CD14-positive monocyte (primary cell): Measurements from ENCODE around the gene IGF2BP2. TPM values are rescaled to one million over a fixed set of nuclear protein-coding genes. Genes with fewer than 3 reads are reported as not detected.

Experiments used
- DNase-seq, 3 donors: peaks; one replicate each; pipeline ENCODE4 v3.0.0-alpha.2; 2011 to 2022
- H2AFZ ChIP-seq: 2 replicates; pipeline ENCODE4 v1.6.0; 2012; ENCODE audit warnings: mild to moderate bottlenecking, low read depth, low read length, inconsistent platforms; ENCODE audit not compliant: insufficient read depth, poor library complexity, severe bottlenecking
- H3K27ac ChIP-seq, 2 donors: 1 replicate in 1 of 2; 2 replicates in 1 of 2; pipeline ENCODE4 v1.5.1; 2012 to 2013; ENCODE audit warnings: low read length in 2 of 2, control low read depth in 1 of 2, inconsistent platforms in 1 of 2, low read depth in 1 of 2, mild to moderate bottlenecking in 1 of 2
- H3K27me3 ChIP-seq, 2 donors: one replicate each; pipeline versions ENCODE4 v1.6.0 to v1.6.1; 2011 to 2013; ENCODE audit warnings: low read length in 2 of 2; ENCODE audit not compliant: control insufficient read depth in 2 of 2, insufficient read depth in 2 of 2
- H3K36me3 ChIP-seq, 2 donors: replicated peaks in 1 of 2; 1 replicate in 1 of 2; 2 replicates in 1 of 2; pipeline versions ENCODE4 v1.5.1 to v1.6.1; 2012 to 2013; ENCODE audit warnings: low read length in 2 of 2, control low read depth in 1 of 2, inconsistent platforms in 1 of 2, mild to moderate bottlenecking in 1 of 2; ENCODE audit not compliant: insufficient read depth in 2 of 2, control insufficient read depth in 1 of 2
- H3K4me1 ChIP-seq, 2 donors: 1 replicate in 1 of 2; 2 replicates in 1 of 2; pipeline versions ENCODE4 v1.5.1 to v1.6.1; 2012 to 2013; ENCODE audit warnings: low read length in 2 of 2, control low read depth in 1 of 2, inconsistent platforms in 1 of 2, mild to moderate bottlenecking in 1 of 2, moderate library complexity in 1 of 2; ENCODE audit not compliant: insufficient read depth in 2 of 2, control insufficient read depth in 1 of 2
- H3K4me2 ChIP-seq: replicated peaks from 2 replicates; pipeline ENCODE3; 2012; ENCODE audit warnings: low read length, moderate library complexity, mild to moderate bottlenecking; ENCODE audit not compliant: poor library complexity, severe bottlenecking; ENCODE audit errors: extremely low read depth
- H3K4me3 ChIP-seq, 3 experiments: fragments of 200-600 bp in 1 of 3; sonication (generic) in 1 of 3; replicated peaks in 1 of 3; 1 replicate in 2 of 3; 2 replicates in 1 of 3; pipeline ENCODE4 v1.5.1; 2011 to 2013; ENCODE audit warnings: low read length in 3 of 3, mild to moderate bottlenecking in 3 of 3, control low read depth in 2 of 3, low read depth in 2 of 3, inconsistent platforms in 1 of 3, moderate library complexity in 1 of 3
- H3K79me2 ChIP-seq: 2 replicates; pipeline ENCODE4 v1.6.0; 2012; ENCODE audit warnings: mild to moderate bottlenecking, control low read depth, inconsistent platforms, low read length, moderate library complexity; ENCODE audit not compliant: insufficient read depth
- H3K9ac ChIP-seq: 2 replicates; pipeline ENCODE4 v1.6.0; 2017; ENCODE audit warnings: low read length, mild to moderate bottlenecking; ENCODE audit not compliant: insufficient read depth, poor library complexity, severe bottlenecking
- H3K9me3 ChIP-seq, 2 donors: replicated peaks in 1 of 2; 1 replicate in 1 of 2; 2 replicates in 1 of 2; pipeline versions ENCODE4 v1.5.1 to v1.6.1; 2012 to 2013; ENCODE audit warnings: low read length in 2 of 2, control low read depth in 1 of 2; ENCODE audit not compliant: control insufficient read depth in 1 of 2, insufficient read depth in 1 of 2
- H4K20me1 ChIP-seq: 2 replicates; pipeline ENCODE4 v1.6.0; 2012; ENCODE audit warnings: mild to moderate bottlenecking, low read length, control low read depth, moderate library complexity; ENCODE audit not compliant: insufficient read depth
- H3K27ac Mint-ChIP-seq, 7 donors: one replicate each; pipeline ENCODE4 v1.8.0; 2020; ENCODE audit warnings: mild to moderate bottlenecking in 7 of 7, mixed read lengths in 7 of 7, moderate library complexity in 6 of 7, inconsistent platforms in 2 of 7
- H3K27me3 Mint-ChIP-seq, 3 donors: one replicate each; pipeline ENCODE4 v1.8.0; 2021 to 2022; ENCODE audit warnings: low read depth in 3 of 3, mild to moderate bottlenecking in 3 of 3, mixed read lengths in 3 of 3, moderate library complexity in 3 of 3, inconsistent platforms in 1 of 3
- H3K36me3 Mint-ChIP-seq, 2 donors: one replicate each; pipeline ENCODE4 v1.8.0; 2020; ENCODE audit warnings: mixed read lengths in 2 of 2, inconsistent platforms in 1 of 2, mild to moderate bottlenecking in 1 of 2
- H3K4me1 Mint-ChIP-seq: one replicate; pipeline ENCODE4 v1.8.0; 2020; ENCODE audit warnings: mild to moderate bottlenecking, mixed read lengths
- H3K4me3 Mint-ChIP-seq, 2 donors: one replicate each; pipeline ENCODE4 v1.8.0; 2020; ENCODE audit warnings: mild to moderate bottlenecking in 2 of 2, mixed read lengths in 2 of 2, moderate library complexity in 1 of 2
- H3K9me3 Mint-ChIP-seq, 7 donors: one replicate each; pipeline ENCODE4 v1.8.0; 2020 to 2022; ENCODE audit warnings: mixed read lengths in 7 of 7, mild to moderate bottlenecking in 6 of 7, moderate library complexity in 6 of 7, inconsistent platforms in 2 of 7
- WGBS: methylation state at CpG from one replicate; pipeline ENCODE4 v1.1.5; 2013; ENCODE audit warnings: missing lambda C conversion rate; ENCODE audit not compliant: insufficient coverage; 5-methylcytosine and 5-hydroxymethylcytosine counted together
- intact Hi-C, 2 donors: fragments of 100-400 bp; cut with micrococcal nuclease; formaldehyde crosslinking; loops; one replicate each; pipeline versions ENCODE4 v1.15.0 to v1.15.1; 2023
- polyA plus RNA-seq, 3 donors: library from polyadenylated mRNA; depleted of rRNA in 1 of 3; unstranded in 2 of 3; stranded (reverse) in 1 of 3; fragments of 300-500 nt in 2 of 3; fragments of >200 nt in 1 of 3; fragmentation: Illumina TruSeq in 2 of 3; gene quantifications; 1 replicate in 2 of 3; 2 replicates in 1 of 3; pipeline ENCODE4 v1.2.3, GENCODE V29; 2012 to 2021
- TF ChIP-seq, protein P1 (sequence below): fragments of 200-600 bp; IDR thresholded peaks from one replicate; pipeline ENCODE4 v1.8.0; 2022; ENCODE audit warnings: antibody characterized with exemption, mild to moderate bottlenecking

The IGF2BP2 gene
- polyA plus RNA-seq, 3 donors = 0.78 to 2.8 (median 1.00) TPM

DNA sequence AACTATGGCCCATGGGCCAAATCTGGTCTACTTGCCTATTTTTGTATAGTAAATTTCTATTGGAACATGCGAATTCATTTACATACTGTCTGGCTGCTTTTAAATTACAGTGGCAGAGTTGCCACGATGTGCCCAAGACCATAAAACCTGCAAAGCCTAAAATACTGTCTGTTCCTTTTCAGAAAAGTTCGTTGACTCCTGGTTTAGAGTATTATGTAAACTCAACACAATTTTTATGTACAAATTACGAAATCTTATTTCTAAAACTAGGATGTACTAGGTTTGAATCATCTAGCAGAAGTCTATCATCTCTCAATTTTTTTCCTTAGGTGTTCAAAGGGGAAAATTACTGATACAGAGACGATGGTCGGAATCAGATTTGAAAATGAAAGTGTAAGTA lies 211.8 kb downstream of the IGF2BP2 start:
- Histone ChIP-seq H3K27me3 (no peaks in the 10 kb centered on the region), H3K36me3 (peaks cover 85 to 90% of the 10 kb centered on the region in 2 donors), H3K4me1 (no peaks in the 10 kb centered on the region), H3K9me3 (no peaks in the 10 kb centered on the region), H4K20me1 (no peaks in the 10 kb centered on the region), H2AFZ (no peak overlapping the region), H3K4me2 (no peak overlapping the region), H3K79me2 (no peaks in the 10 kb centered on the region), H3K4me3 (no peak overlapping the region), H3K9ac (no peak overlapping the region), H3K27ac (no peak overlapping the region)
- Mint-ChIP-seq H3K36me3 (peaks cover 73 to 92% of the 10 kb centered on the region in 2 donors), H3K4me1 (peaks cover 4% of the 10 kb centered on the region), H3K27ac (peak overlapping the region in 1 of 7 donors; percentile 3), H3K9me3 (no peaks in the 10 kb centered on the region), H3K27me3 (no peaks in the 10 kb centered on the region), H3K4me3 (no peak overlapping the region)
- no CpG with 5 or more reads among the region's 6 CpGs for WGBS
- DNase-seq = no peak
- TF ChIP-seq, protein P1, sequence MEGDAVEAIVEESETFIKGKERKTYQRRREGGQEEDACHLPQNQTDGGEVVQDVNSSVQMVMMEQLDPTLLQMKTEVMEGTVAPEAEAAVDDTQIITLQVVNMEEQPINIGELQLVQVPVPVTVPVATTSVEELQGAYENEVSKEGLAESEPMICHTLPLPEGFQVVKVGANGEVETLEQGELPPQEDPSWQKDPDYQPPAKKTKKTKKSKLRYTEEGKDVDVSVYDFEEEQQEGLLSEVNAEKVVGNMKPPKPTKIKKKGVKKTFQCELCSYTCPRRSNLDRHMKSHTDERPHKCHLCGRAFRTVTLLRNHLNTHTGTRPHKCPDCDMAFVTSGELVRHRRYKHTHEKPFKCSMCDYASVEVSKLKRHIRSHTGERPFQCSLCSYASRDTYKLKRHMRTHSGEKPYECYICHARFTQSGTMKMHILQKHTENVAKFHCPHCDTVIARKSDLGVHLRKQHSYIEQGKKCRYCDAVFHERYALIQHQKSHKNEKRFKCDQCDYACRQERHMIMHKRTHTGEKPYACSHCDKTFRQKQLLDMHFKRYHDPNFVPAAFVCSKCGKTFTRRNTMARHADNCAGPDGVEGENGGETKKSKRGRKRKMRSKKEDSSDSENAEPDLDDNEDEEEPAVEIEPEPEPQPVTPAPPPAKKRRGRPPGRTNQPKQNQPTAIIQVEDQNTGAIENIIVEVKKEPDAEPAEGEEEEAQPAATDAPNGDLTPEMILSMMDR = no peak
- intact Hi-C loops = no loop called here

DNA sequence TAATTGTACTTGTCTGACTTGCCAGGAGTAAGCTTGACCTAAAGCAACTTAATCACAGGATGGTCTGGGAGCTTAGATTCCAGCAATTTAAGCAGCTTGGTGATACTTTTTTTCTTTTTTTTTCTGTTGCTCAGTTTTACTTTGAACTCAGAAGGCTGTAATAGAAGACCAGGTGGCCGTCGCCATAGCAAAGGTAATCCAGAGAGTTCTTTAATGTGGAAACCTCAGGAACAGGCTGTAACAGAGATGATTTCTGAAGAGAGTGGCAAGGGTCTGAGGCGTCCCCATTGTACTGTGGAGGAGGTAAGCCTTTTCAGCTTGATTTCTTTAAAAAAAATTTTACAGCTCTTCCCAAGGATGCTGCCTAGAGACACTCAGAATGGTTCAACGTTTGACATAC lies 218.6 kb downstream of the IGF2BP2 start:
- Histone ChIP-seq H4K20me1 (no peaks in the 10 kb centered on the region), H3K36me3 (peaks cover 84 to 98% of the 10 kb centered on the region in 2 donors), H3K27me3 (no peaks in the 10 kb centered on the region), H3K9ac (no peak overlapping the region), H3K9me3 (no peaks in the 10 kb centered on the region), H3K79me2 (no peaks in the 10 kb centered on the region), H3K4me3 (no peak overlapping the region), H3K4me2 (no peak overlapping the region), H3K27ac (no peak overlapping the region), H2AFZ (no peak overlapping the region), H3K4me1 (no peaks in the 10 kb centered on the region)
- H3K4me3 Mint-ChIP-seq = no peak overlapping the region
- H3K36me3 Mint-ChIP-seq = peaks cover 73 to 95% of the 10 kb centered on the region in 2 donors
- H3K27ac Mint-ChIP-seq = no peak overlapping the region
- no peaks in the 10 kb centered on the region for H3K27me3 Mint-ChIP-seq
- WGBS = 100% methylated on average over 3 of the region's 4 CpGs
- no peaks in the 10 kb centered on the region for H3K4me1 Mint-ChIP-seq
- TF ChIP-seq, protein P1 = no peak
- intact Hi-C loops = no loop called here
- no peak for DNase-seq
- no peaks in the 10 kb centered on the region for H3K9me3 Mint-ChIP-seq
